SK-N-SH treated with all-trans-retinoic acid at 6 μM for 48 hours (cell line): ENCODE results near the gene WDR59.

Experiments
- ATAC-seq: fragments of 200-7000 bp; cut with Tn5 transposase; 3 replicates; pipeline ENCODE4 v1.9.1; 2020; ENCODE audit warnings: mild to moderate bottlenecking, moderate library complexity
- ARNTL ChIP-seq: fragments of 450-650 bp; formaldehyde crosslinking; IDR thresholded peaks from 2 replicates; pipeline ENCODE4 v1.5.0; 2020; ENCODE audit warnings: low read depth, mild to moderate bottlenecking, moderate library complexity, borderline replicate concordance
- BACH2 ChIP-seq: fragments of 250-450 bp; sonication (Bioruptor Pico); IDR thresholded peaks from 2 replicates; pipeline ENCODE4 v1.9.0; 2021; ENCODE audit warnings: mild to moderate bottlenecking, borderline replicate concordance
- CSDC2 ChIP-seq: fragments of 250-450 bp; sonication (Bioruptor Pico); IDR thresholded peaks from 2 replicates; pipeline ENCODE4 v1.5.0; 2020; ENCODE audit warnings: mild to moderate bottlenecking, moderate library complexity
- ESRRG ChIP-seq: fragments of 250-450 bp; sonication (Bioruptor Pico); IDR thresholded peaks from 2 replicates; pipeline ENCODE4 v1.6.1; 2021; ENCODE audit warnings: mild to moderate bottlenecking
- GLIS3 ChIP-seq: fragments of 250-450 bp; sonication (Bioruptor Pico); IDR thresholded peaks from 2 replicates; pipeline ENCODE4 v1.5.0; 2020; ENCODE audit warnings: mild to moderate bottlenecking, moderate library complexity
- ISL1 ChIP-seq: fragments of 250-450 bp; sonication (Bioruptor Pico); IDR thresholded peaks from 2 replicates; pipeline ENCODE4 v2.1.2; 2022; ENCODE audit warnings: mild to moderate bottlenecking, moderate library complexity
- OSR1 ChIP-seq: fragments of 250-450 bp; sonication (Bioruptor Pico); IDR thresholded peaks from 2 replicates; pipeline ENCODE4 v1.8.0; 2022; ENCODE audit warnings: moderate library complexity, mild to moderate bottlenecking, inconsistent platforms
- PPARA ChIP-seq: fragments of 250-450 bp; sonication (Bioruptor Pico); IDR thresholded peaks from 2 replicates; pipeline ENCODE4 v1.5.0; 2020; ENCODE audit warnings: mild to moderate bottlenecking, borderline replicate concordance
- RARB ChIP-seq: fragments of 250-450 bp; sonication (Bioruptor Pico); IDR thresholded peaks from 2 replicates; pipeline ENCODE4 v1.8.0; 2021; ENCODE audit warnings: mild to moderate bottlenecking, moderate library complexity
- SNAI2 ChIP-seq: fragments of 250-450 bp; sonication (Bioruptor Pico); IDR thresholded peaks from 2 replicates; pipeline ENCODE4 v1.5.0; 2020; ENCODE audit warnings: mild to moderate bottlenecking, moderate library complexity
- TCF4 ChIP-seq: fragments of 250-450 bp; sonication (Bioruptor Pico); IDR thresholded peaks from 2 replicates; pipeline ENCODE4 v1.8.0; 2021; ENCODE audit warnings: mild to moderate bottlenecking, moderate library complexity, borderline replicate concordance
- TOX ChIP-seq: fragments of 250-450 bp; sonication (Bioruptor Pico); IDR thresholded peaks from 2 replicates; pipeline ENCODE4 v1.8.0; 2021; ENCODE audit warnings: mild to moderate bottlenecking, moderate library complexity, borderline replicate concordance
- ZC3H10 ChIP-seq: fragments of 250-450 bp; sonication (Bioruptor Pico); IDR thresholded peaks from 2 replicates; pipeline ENCODE4 v1.5.1; 2021; ENCODE audit warnings: mild to moderate bottlenecking, moderate library complexity
- ZFP3 ChIP-seq: fragments of 250-450 bp; sonication (Bioruptor Pico); IDR thresholded peaks from 2 replicates; pipeline ENCODE4 v1.5.0; 2020; ENCODE audit warnings: mild to moderate bottlenecking, moderate library complexity
- ZFP30 ChIP-seq: fragments of 450-650 bp; formaldehyde crosslinking; IDR thresholded peaks from 2 replicates; pipeline ENCODE4 v1.5.0; 2022; ENCODE audit warnings: mild to moderate bottlenecking, moderate library complexity
- ZNF565 ChIP-seq: fragments of 450-650 bp; formaldehyde crosslinking; conservative IDR thresholded peaks from 2 replicates; pipeline ENCODE4 v1.5.0; 2020; ENCODE audit warnings: low read depth, mild to moderate bottlenecking, moderate library complexity
- ZNF70 ChIP-seq: fragments of 450-650 bp; formaldehyde crosslinking; IDR thresholded peaks from 2 replicates; pipeline ENCODE4 v1.5.0; 2020; ENCODE audit warnings: mild to moderate bottlenecking, moderate library complexity
- ZNF8 ChIP-seq: fragments of 450-650 bp; formaldehyde crosslinking; IDR thresholded peaks from 2 replicates; pipeline ENCODE4 v1.5.0; 2020; ENCODE audit warnings: mild to moderate bottlenecking, moderate library complexity
- TF ChIP-seq, protein P1 (sequence below): fragments of 250-450 bp; sonication (Bioruptor Pico); IDR thresholded peaks from 2 replicates; pipeline ENCODE4 v1.5.1; 2020; ENCODE audit warnings: low read depth, mild to moderate bottlenecking, moderate library complexity
- TF ChIP-seq, protein P2 (sequence below): fragments of 250-450 bp; sonication (Bioruptor Pico); IDR thresholded peaks from 2 replicates; pipeline ENCODE4 v1.5.1; 2021; ENCODE audit warnings: mild to moderate bottlenecking, moderate library complexity
- TF ChIP-seq, protein P3 (sequence below): fragments of 250-450 bp; sonication (Bioruptor Pico); IDR thresholded peaks from 2 replicates; pipeline ENCODE4 v1.5.0; 2020; ENCODE audit warnings: mild to moderate bottlenecking, moderate library complexity
- TF ChIP-seq, protein P4 (sequence below): fragments of 250-450 bp; sonication (Bioruptor Pico); IDR thresholded peaks from 2 replicates; pipeline ENCODE4 v1.8.0; 2021; ENCODE audit warnings: low read depth, mild to moderate bottlenecking, moderate library complexity, borderline replicate concordance

WDR59 gene

DNA sequence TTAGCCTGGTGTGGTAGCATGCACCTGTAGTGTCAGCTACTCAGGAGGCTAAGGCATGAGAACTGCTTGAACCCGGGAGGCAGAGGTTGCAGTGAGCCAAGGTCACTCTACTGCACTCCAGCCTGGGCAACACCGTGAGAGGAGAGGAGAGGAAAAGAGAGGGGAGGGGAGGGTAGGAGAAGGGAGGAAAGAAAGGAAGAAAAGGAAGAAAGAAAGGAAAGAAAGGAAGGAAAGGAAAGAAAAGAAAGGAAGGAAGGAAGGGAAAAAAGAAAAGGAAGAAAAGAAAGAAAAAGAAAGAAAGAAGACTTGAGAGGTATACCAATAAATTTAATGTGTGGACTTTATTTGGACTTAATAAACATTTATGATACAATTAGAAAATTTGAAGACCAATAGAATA is 143.5 kb downstream of the WDR59 start:
- TF ChIP-seq, protein P1, sequence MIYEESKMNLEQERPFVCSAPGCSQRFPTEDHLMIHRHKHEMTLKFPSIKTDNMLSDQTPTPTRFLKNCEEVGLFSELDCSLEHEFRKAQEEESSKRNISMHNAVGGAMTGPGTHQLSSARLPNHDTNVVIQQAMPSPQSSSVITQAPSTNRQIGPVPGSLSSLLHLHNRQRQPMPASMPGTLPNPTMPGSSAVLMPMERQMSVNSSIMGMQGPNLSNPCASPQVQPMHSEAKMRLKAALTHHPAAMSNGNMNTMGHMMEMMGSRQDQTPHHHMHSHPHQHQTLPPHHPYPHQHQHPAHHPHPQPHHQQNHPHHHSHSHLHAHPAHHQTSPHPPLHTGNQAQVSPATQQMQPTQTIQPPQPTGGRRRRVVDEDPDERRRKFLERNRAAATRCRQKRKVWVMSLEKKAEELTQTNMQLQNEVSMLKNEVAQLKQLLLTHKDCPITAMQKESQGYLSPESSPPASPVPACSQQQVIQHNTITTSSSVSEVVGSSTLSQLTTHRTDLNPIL (CRISPR knock-in tag), result no peak
- TF ChIP-seq ZFP3 (CRISPR knock-in tag) (no peak), TCF4 (CRISPR knock-in tag) (no peak), OSR1 (CRISPR knock-in tag) (no peak), ZNF565 (no peak), ZFP30 (CRISPR knock-in tag) (no peak), PPARA (CRISPR knock-in tag) (no peak), ZC3H10 (CRISPR knock-in tag) (no peak), ZNF8 (CRISPR knock-in tag) (no peak)
- no peak for ATAC-seq

DNA sequence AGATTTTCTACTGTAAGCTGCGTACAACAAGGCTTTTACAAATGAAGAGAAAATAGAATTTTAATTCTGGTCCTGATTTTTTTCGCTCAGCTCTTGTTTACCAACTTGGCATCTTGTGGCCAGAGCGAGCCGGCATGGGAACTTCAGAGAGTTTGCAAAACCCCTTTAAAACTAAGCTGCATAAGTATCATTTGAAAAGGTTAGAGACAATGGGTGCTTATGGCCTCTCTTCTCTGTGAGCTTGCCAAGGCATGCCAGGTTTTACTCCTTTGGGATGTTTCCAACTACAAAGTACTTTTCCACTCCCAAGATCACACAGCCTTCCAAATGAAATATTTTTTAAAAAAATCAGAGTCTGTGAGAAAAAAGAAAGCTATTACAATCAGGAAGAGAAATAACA is 147.9 kb downstream of the WDR59 start:
- no peak for ATAC-seq
- no peak for TF ChIP-seq GLIS3 (CRISPR knock-in tag)
- TF ChIP-seq, protein P2, sequence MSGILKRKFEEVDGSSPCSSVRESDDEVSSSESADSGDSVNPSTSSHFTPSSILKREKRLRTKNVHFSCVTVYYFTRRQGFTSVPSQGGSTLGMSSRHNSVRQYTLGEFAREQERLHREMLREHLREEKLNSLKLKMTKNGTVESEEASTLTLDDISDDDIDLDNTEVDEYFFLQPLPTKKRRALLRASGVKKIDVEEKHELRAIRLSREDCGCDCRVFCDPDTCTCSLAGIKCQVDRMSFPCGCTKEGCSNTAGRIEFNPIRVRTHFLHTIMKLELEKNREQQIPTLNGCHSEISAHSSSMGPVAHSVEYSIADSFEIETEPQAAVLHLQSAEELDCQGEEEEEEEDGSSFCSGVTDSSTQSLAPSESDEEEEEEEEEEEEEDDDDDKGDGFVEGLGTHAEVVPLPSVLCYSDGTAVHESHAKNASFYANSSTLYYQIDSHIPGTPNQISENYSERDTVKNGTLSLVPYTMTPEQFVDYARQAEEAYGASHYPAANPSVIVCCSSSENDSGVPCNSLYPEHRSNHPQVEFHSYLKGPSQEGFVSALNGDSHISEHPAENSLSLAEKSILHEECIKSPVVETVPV (CRISPR knock-in tag), result no peak
- no peak for TF ChIP-seq ESRRG (CRISPR knock-in tag)
- TF ChIP-seq ARNTL (CRISPR knock-in tag), result no peak
- no peak for TF ChIP-seq ZNF70 (CRISPR knock-in tag)
- TF ChIP-seq ZNF8 (CRISPR knock-in tag), result no peak
- TF ChIP-seq CSDC2, result no peak

DNA sequence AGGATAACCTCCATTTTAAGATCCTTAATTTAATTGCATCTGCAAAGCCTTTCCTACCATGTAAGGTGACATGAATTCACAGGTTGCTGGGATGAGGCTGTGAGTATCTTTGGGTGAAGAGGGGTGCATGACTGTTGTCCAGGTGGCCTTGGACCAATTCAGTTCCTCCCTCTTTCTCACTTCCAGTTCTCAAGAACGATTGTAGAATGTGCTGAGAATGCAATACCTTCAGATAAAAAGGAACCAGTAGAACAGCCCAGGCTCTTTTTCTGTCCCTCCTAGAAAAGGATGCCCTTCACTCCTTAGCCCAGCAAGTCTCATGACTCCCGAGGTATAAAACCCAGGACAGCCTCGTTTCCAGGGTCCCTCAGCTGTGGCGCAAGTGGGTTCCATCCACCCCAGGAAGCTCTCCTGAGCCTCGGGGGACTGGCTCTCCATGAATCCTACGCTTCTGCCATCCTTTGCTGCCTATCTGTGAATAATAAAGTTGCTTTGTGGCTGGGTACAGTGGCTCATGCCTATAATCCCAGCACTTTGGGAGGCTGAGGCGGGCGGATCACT is 148.7 kb downstream of the WDR59 start:
- ATAC-seq, result no peak
- TF ChIP-seq GLIS3 (CRISPR knock-in tag) (no peak), ZNF70 (CRISPR knock-in tag) (no peak), ISL1 (CRISPR knock-in tag) (no peak), PPARA (CRISPR knock-in tag) (no peak), ARNTL (CRISPR knock-in tag) (no peak), SNAI2 (CRISPR knock-in tag) (no peak), ZFP3 (CRISPR knock-in tag) (no peak), ZC3H10 (CRISPR knock-in tag) (no peak), BACH2 (no peak), ZNF8 (CRISPR knock-in tag) (no peak)
- TF ChIP-seq, protein P1 (CRISPR knock-in tag), result no peak

DNA sequence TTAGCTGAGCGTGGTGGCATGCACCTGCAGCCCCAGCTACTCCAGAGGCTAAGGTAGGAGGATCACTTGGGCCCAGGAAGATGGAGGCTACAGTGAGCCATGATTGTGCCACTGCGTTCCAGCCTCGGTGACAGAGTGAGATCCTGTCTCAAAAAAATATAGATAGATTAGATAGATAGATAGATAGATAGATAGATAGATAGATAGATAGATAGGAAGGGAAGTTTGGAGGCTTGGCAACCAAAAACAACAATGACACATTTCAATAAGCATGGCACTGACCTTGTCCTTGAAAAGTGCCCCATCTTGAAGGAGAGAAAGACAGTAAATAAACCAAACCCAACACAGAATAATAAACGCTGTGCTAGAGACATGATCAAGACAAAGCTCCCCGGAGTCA is 152.7 kb downstream of the WDR59 start:
- ATAC-seq, result no peak
- TF ChIP-seq PPARA (CRISPR knock-in tag), result no peak
- no peak for TF ChIP-seq ZNF565
- no peak for TF ChIP-seq RARB
- TF ChIP-seq, protein P3, sequence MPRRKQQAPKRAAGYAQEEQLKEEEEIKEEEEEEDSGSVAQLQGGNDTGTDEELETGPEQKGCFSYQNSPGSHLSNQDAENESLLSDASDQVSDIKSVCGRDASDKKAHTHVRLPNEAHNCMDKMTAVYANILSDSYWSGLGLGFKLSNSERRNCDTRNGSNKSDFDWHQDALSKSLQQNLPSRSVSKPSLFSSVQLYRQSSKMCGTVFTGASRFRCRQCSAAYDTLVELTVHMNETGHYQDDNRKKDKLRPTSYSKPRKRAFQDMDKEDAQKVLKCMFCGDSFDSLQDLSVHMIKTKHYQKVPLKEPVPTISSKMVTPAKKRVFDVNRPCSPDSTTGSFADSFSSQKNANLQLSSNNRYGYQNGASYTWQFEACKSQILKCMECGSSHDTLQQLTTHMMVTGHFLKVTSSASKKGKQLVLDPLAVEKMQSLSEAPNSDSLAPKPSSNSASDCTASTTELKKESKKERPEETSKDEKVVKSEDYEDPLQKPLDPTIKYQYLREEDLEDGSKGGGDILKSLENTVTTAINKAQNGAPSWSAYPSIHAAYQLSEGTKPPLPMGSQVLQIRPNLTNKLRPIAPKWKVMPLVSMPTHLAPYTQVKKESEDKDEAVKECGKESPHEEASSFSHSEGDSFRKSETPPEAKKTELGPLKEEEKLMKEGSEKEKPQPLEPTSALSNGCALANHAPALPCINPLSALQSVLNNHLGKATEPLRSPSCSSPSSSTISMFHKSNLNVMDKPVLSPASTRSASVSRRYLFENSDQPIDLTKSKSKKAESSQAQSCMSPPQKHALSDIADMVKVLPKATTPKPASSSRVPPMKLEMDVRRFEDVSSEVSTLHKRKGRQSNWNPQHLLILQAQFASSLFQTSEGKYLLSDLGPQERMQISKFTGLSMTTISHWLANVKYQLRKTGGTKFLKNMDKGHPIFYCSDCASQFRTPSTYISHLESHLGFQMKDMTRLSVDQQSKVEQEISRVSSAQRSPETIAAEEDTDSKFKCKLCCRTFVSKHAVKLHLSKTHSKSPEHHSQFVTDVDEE, result no peak
- TF ChIP-seq ZFP3 (CRISPR knock-in tag), result no peak
- no peak for TF ChIP-seq TOX

DNA sequence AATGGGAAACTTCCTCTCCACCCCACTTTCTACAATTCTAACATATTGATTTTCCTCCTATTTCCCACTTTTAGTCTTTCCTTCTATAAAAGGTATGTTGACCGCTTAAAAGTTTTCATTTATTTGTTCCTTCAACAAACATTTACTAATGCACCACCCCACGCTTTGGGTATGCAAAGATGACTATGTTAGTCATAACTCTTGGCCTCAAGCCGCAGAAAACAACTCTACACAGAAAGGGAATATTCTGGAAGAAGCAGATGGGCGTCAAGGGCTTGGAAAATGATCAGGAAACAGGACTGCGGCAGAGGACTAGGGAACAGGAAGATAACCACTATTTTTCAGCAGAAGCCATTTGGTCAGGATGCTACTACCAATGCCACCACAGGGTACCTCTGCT is 153.5 kb downstream of the WDR59 start:
- no peak for ATAC-seq
- no peak for TF ChIP-seq ARNTL (CRISPR knock-in tag)
- no peak for TF ChIP-seq ZNF8 (CRISPR knock-in tag)
- TF ChIP-seq SNAI2 (CRISPR knock-in tag), result no peak
- no peak for TF ChIP-seq PPARA (CRISPR knock-in tag)
- no peak for TF ChIP-seq OSR1 (CRISPR knock-in tag)
- TF ChIP-seq ZNF70 (CRISPR knock-in tag), result no peak
- TF ChIP-seq, protein P4, sequence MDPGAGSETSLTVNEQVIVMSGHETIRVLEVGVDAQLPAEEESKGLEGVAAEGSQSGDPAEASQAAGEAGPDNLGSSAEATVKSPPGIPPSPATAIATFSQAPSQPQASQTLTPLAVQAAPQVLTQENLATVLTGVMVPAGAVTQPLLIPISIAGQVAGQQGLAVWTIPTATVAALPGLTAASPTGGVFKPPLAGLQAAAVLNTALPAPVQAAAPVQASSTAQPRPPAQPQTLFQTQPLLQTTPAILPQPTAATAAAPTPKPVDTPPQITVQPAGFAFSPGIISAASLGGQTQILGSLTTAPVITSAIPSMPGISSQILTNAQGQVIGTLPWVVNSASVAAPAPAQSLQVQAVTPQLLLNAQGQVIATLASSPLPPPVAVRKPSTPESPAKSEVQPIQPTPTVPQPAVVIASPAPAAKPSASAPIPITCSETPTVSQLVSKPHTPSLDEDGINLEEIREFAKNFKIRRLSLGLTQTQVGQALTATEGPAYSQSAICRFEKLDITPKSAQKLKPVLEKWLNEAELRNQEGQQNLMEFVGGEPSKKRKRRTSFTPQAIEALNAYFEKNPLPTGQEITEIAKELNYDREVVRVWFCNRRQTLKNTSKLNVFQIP, result no peak
- TF ChIP-seq, protein P2 (CRISPR knock-in tag), result no peak
- TF ChIP-seq ZFP3 (CRISPR knock-in tag), result no peak
- no peak for TF ChIP-seq BACH2
- no peak for TF ChIP-seq ZC3H10 (CRISPR knock-in tag)
